Mesenchymal stem cell (in vitro differentiated cells and primary cell): ENCODE measurements around the gene PCDHGB4.
"Not testable (repeated sequence)": the region's sequence is repeated elsewhere in the genome, so short reads cannot be mapped to it uniquely, and the experiment has no call there.

Source experiments
- DNase-seq: peaks from one replicate; pipeline ENCODE4 v3.0.0-alpha.2; 2013
- H2AFZ ChIP-seq: one replicate; pipeline ENCODE4 v1.6.1; 2013; ENCODE audit warnings: low read depth, mild to moderate bottlenecking, control low read depth, inconsistent platforms, low read length, moderate library complexity
- H2AK5ac ChIP-seq: 2 replicates; pipeline ENCODE4 v1.6.1; 2013; ENCODE audit warnings: low read length, moderate library complexity, mild to moderate bottlenecking, inconsistent platforms; ENCODE audit not compliant: severe bottlenecking
- H2BK120ac ChIP-seq: one replicate; pipeline ENCODE4 v1.6.1; 2013; ENCODE audit warnings: low read depth, mild to moderate bottlenecking, inconsistent platforms, low read length, moderate library complexity
- H2BK12ac ChIP-seq, 2 experiments: one replicate each; pipeline ENCODE4 v1.6.1; 2013; ENCODE audit warnings: inconsistent platforms in 2 of 2, low read length in 2 of 2, mild to moderate bottlenecking in 2 of 2, moderate library complexity in 2 of 2, control low read depth in 1 of 2
- H2BK15ac ChIP-seq: one replicate; pipeline ENCODE4 v1.6.1; 2013; ENCODE audit warnings: mild to moderate bottlenecking, low read depth, inconsistent platforms; ENCODE audit not compliant: poor library complexity, severe bottlenecking
- H2BK5ac ChIP-seq: 2 replicates; pipeline ENCODE4 v1.6.1; 2013; ENCODE audit warnings: low read depth, mild to moderate bottlenecking, low read length, control low read depth, inconsistent platforms; ENCODE audit not compliant: poor library complexity, severe bottlenecking
- H3K14ac ChIP-seq, 2 experiments: one replicate each; pipeline ENCODE4 v1.6.1; 2013; ENCODE audit warnings: inconsistent platforms in 2 of 2, low read length in 2 of 2, control low read depth in 1 of 2, mild to moderate bottlenecking in 1 of 2, moderate library complexity in 1 of 2
- H3K18ac ChIP-seq, 2 experiments: one replicate each; pipeline ENCODE4 v1.6.1; 2013; ENCODE audit warnings: inconsistent platforms in 2 of 2, low read length in 2 of 2, control low read depth in 1 of 2, low read depth in 1 of 2, mild to moderate bottlenecking in 1 of 2
- H3K23ac ChIP-seq, 2 experiments: one replicate each; pipeline ENCODE4 v1.6.1; 2013; ENCODE audit warnings: inconsistent platforms in 2 of 2, low read length in 2 of 2, mild to moderate bottlenecking in 2 of 2, moderate library complexity in 2 of 2, control low read depth in 1 of 2
- H3K27ac ChIP-seq: 2 replicates; pipeline ENCODE4 v1.5.1; 2013; ENCODE audit warnings: mild to moderate bottlenecking, moderate library complexity, low read length, control low read depth, inconsistent platforms; ENCODE audit not compliant: poor library complexity, severe bottlenecking
- H3K27me3 ChIP-seq, 2 experiments: 2 replicates each; pipeline versions ENCODE4 v1.6.1 to v1.7.0; 2013; ENCODE audit warnings: low read length in 2 of 2, mild to moderate bottlenecking in 2 of 2, moderate library complexity in 2 of 2, control low read depth in 1 of 2, inconsistent platforms in 1 of 2; ENCODE audit not compliant: control insufficient read depth in 1 of 2, insufficient read depth in 1 of 2
- H3K36me3 ChIP-seq, 2 experiments: 2 replicates each; pipeline versions ENCODE4 v1.6.1 to v1.7.0; 2013; ENCODE audit warnings: low read length in 2 of 2, control low read depth in 1 of 2, inconsistent platforms in 1 of 2, low read depth in 1 of 2, mild to moderate bottlenecking in 1 of 2; ENCODE audit not compliant: insufficient read depth in 2 of 2, control insufficient read depth in 1 of 2
- H3K4ac ChIP-seq, 2 experiments: one replicate each; pipeline ENCODE4 v1.6.1; 2013; ENCODE audit warnings: inconsistent platforms in 2 of 2, low read length in 2 of 2, mild to moderate bottlenecking in 2 of 2, moderate library complexity in 2 of 2, control low read depth in 1 of 2, low read depth in 1 of 2
- H3K4me1 ChIP-seq: 2 replicates; pipeline ENCODE4 v1.6.1; 2013; ENCODE audit warnings: low read depth, low read length, control low read depth; ENCODE audit not compliant: control insufficient read depth, insufficient read depth
- H3K4me2 ChIP-seq: 2 replicates; pipeline ENCODE4 v1.6.1; 2013; ENCODE audit warnings: low read length, mild to moderate bottlenecking, inconsistent platforms; ENCODE audit not compliant: poor library complexity, severe bottlenecking
- H3K4me3 ChIP-seq, 2 experiments: 2 replicates each; pipeline versions ENCODE4 v1.5.1 to v1.7.0; 2013; ENCODE audit warnings: low read length in 2 of 2, mild to moderate bottlenecking in 2 of 2, control low read depth in 1 of 2, low read depth in 1 of 2; ENCODE audit not compliant: insufficient read depth in 1 of 2
- H3K79me1 ChIP-seq: replicated peaks from 2 replicates; pipeline ENCODE4 v1.6.1; 2013; ENCODE audit warnings: mild to moderate bottlenecking, control low read depth, low read length, inconsistent platforms; ENCODE audit not compliant: poor library complexity, severe bottlenecking
- H3K9ac ChIP-seq: 2 replicates; pipeline ENCODE4 v1.7.0; 2013; ENCODE audit warnings: mild to moderate bottlenecking, low read length, moderate library complexity
- H3K9me3 ChIP-seq: 2 replicates; pipeline ENCODE4 v1.7.0; 2013; ENCODE audit warnings: mild to moderate bottlenecking, low read length; ENCODE audit not compliant: control insufficient read depth
- H4K8ac ChIP-seq: one replicate; pipeline ENCODE4 v1.6.1; 2013; ENCODE audit warnings: inconsistent platforms, mild to moderate bottlenecking, low read length, moderate library complexity
- H4K91ac ChIP-seq: one replicate; pipeline ENCODE4 v1.6.1; 2013; ENCODE audit warnings: mild to moderate bottlenecking, low read length, inconsistent platforms
- WGBS: methylation state at CpG from one replicate; pipeline ENCODE4 v1.1.7; 2013; ENCODE audit warnings: mixed read lengths; 5-methylcytosine and 5-hydroxymethylcytosine counted together

Gene PCDHGB4

GRCh38 chr5:141397756-141398551 is 10.5 kb downstream of the PCDHGB4 start, which contains the start of gene PCDHGB5:
Gene PCDHGB5, plus strand, starts transcription at chr5:141397947. Its CDS starts 181 bp downstream, at chr5:141398128.
- WGBS, result 90% methylated on average over 13 of the region's 43 CpGs
- not testable (repeated sequence) for DNase-seq, H2BK15ac ChIP-seq, H2AFZ ChIP-seq, H4K8ac ChIP-seq, H3K18ac ChIP-seq, H2BK5ac ChIP-seq, H2AK5ac ChIP-seq, H2BK12ac ChIP-seq, H4K91ac ChIP-seq, H3K27ac ChIP-seq, H3K27me3 ChIP-seq, H2BK120ac ChIP-seq, H3K23ac ChIP-seq, H3K4me2 ChIP-seq, H3K4me1 ChIP-seq, H3K14ac ChIP-seq, H3K4ac ChIP-seq
- Histone ChIP-seq H3K4me3 (peak within 1 kb of the TSS in 1 of 2 experiments; percentile 70), H3K79me1 (peaks cover 21% of the 10 kb centered on the region), H3K36me3 (peaks cover 0 to 34% of the 10 kb centered on the region in 2 experiments), H3K9me3 (peaks cover 61% of the 10 kb centered on the region), H3K9ac (peak within 1 kb of the TSS; percentile 65)

GRCh38 chr5:141398608-141399007 is 11.1 kb downstream of the PCDHGB4 start:
- Histone ChIP-seq H3K14ac (no peak overlapping the region), H3K4ac (no peak overlapping the region), H2AFZ (no peak overlapping the region), H3K9ac (no peak overlapping the region), H2AK5ac (no peak overlapping the region), H4K8ac (no peak overlapping the region), H3K36me3 (peaks cover 0 to 34% of the 10 kb centered on the region in 2 experiments), H3K18ac (no peak overlapping the region), H2BK12ac (no peak overlapping the region), H4K91ac (no peak overlapping the region), H3K79me1 (peaks cover 18% of the 10 kb centered on the region), H3K27ac (no peak overlapping the region), H2BK5ac (no peak overlapping the region), H3K27me3 (no peaks in the 10 kb centered on the region), H2BK120ac (no peak overlapping the region), H3K23ac (no peak overlapping the region), H3K4me3 (peak overlapping the region in 1 of 2 experiments; percentile 70), H2BK15ac (no peak overlapping the region), H3K4me1 (no peaks in the 10 kb centered on the region), H3K9me3 (peaks cover 60% of the 10 kb centered on the region), H3K4me2 (no peak overlapping the region)
- WGBS, result 95% methylated on average over 15 of the region's 15 CpGs
- DNase-seq, result no peak

GRCh38 chr5:141399555-141400258 is 12.2 kb downstream of the PCDHGB4 start:
- Histone ChIP-seq H2AK5ac (no peak overlapping the region), H2BK15ac (no peak overlapping the region), H3K9me3 (peaks cover 60% of the 10 kb centered on the region), H3K4me2 (no peak overlapping the region), H2BK120ac (no peak overlapping the region), H2BK5ac (no peak overlapping the region), H3K27ac (no peak overlapping the region), H4K8ac (no peak overlapping the region), H2AFZ (no peak overlapping the region), H3K79me1 (peaks cover 15% of the 10 kb centered on the region), H3K18ac (no peak overlapping the region), H3K36me3 (peaks cover 0 to 26% of the 10 kb centered on the region in 2 experiments), H3K23ac (no peak overlapping the region), H3K4ac (no peak overlapping the region), H3K14ac (no peak overlapping the region), H3K27me3 (no peaks in the 10 kb centered on the region), H4K91ac (no peak overlapping the region), H3K9ac (no peak overlapping the region), H3K4me1 (no peaks in the 10 kb centered on the region), H3K4me3 (peak overlapping the region; percentile 4 to 70), H2BK12ac (no peak overlapping the region)
- no peak for DNase-seq
- WGBS, result 96% methylated on average over 61 of the region's 61 CpGs

- Histone ChIP-seq H4K8ac (no peak within 1 kb of the TSS), H2BK12ac (no peak within 1 kb of the TSS), H2AK5ac (no peak within 1 kb of the TSS), H3K27me3 (no peaks in the 10 kb centered on the region), H3K23ac (no peak within 1 kb of the TSS), H2BK5ac (no peak within 1 kb of the TSS), H3K36me3 (peaks cover 0 to 24% of the 10 kb centered on the region in 2 experiments), H2AFZ (no peak within 1 kb of the TSS), H3K9ac (peak within 1 kb of the TSS; percentile 53), H3K9me3 (peaks cover 54% of the 10 kb centered on the region), H3K4me1 (no peaks in the 10 kb centered on the region), H3K4me2 (no peak within 1 kb of the TSS), H4K91ac (no peak within 1 kb of the TSS), H2BK15ac (no peak within 1 kb of the TSS), H3K27ac (no peak within 1 kb of the TSS), H3K18ac (no peak within 1 kb of the TSS), H3K79me1 (peaks cover 13% of the 10 kb centered on the region), H3K4ac (no peak within 1 kb of the TSS), H2BK120ac (no peak within 1 kb of the TSS), H3K4me3 (peak within 1 kb of the TSS in 1 of 2 experiments; percentile 75), H3K14ac (no peak within 1 kb of the TSS)
- DNase-seq, result no peak
- 93% methylated on average over 27 of the region's 27 CpGs for WGBS
Measured at GRCh38 chr5:141402553-141403243, 15.2 kb downstream of the PCDHGB4 start, which contains the start of gene PCDHGA9. Gene PCDHGA9, plus strand, starts transcription at chr5:141402778. Its CDS starts 175 bp downstream, at chr5:141402953.
